CD4-positive, alpha-beta T cell treated with Interleukin-17A for 1 hour (primary cell): ENCODE measurements around the gene GRAMD4.
"Not testable (repeated sequence)": the region's sequence is repeated elsewhere in the genome, so short reads cannot be mapped to it uniquely, and the experiment has no call there.

Experiments used
- DNase-seq: peaks from one replicate; pipeline ENCODE4 v3.0.0-alpha.2; 2020

Gene GRAMD4

DNA sequence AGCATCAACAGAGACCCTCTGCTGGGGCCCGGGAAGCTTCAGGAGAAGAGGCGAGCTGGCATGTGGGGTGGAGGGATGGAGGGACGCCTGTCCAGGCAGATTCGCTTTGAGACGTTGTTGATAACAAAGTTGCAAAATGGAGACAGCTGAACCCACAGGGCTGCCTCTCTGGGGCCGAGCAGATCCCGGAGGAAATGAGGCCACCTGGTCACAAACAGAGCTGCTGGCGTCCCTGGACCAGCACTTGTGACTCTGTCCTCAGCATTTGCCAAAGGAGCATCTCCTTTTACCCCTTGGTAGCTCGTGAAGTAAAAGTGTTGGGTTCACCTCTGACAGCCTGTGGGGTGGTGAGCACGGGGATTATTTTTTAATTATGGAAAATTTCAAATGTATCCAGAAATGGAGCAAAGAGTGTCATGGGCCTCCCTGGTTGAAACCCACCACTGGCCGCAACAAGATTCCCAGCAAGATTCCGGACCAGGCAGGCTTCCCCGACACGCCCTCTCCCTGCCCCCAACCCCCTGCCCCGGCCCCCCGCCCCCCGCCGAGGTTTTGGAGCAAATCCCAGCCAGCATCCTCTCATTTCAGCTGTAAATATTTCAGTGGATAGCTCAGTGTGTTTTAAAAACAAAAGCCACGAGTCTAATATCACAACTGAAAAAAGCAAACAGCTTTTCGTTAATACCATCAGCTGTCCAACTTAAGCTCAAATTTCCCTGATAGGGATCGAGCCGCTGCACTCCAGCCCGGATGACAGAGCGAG, 20.3 kb downstream of the GRAMD4 start:
- no peak for DNase-seq

DNA sequence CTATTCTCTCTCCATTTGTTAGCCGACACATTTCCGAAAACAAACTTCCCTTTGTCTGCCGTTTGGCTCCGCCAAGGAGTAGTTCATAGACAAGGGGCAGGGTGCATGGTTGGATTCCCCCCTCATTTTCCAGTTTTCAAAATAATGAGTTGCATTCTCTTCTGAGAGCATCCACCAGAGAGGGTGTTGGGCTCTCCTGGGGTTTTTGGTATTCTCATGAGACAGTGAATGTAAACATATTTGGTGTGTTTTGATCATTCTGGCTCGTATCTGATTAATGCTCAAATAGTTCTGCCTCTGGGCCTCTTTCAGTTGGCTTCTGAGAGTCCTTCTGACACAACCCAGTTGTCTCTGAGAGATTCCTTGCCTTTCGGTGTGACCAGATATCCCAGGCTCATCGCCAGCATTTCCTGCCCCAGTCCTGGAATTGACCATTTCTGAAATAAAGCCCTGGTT, 21.7 kb downstream of the GRAMD4 start:
- no peak for DNase-seq

DNA sequence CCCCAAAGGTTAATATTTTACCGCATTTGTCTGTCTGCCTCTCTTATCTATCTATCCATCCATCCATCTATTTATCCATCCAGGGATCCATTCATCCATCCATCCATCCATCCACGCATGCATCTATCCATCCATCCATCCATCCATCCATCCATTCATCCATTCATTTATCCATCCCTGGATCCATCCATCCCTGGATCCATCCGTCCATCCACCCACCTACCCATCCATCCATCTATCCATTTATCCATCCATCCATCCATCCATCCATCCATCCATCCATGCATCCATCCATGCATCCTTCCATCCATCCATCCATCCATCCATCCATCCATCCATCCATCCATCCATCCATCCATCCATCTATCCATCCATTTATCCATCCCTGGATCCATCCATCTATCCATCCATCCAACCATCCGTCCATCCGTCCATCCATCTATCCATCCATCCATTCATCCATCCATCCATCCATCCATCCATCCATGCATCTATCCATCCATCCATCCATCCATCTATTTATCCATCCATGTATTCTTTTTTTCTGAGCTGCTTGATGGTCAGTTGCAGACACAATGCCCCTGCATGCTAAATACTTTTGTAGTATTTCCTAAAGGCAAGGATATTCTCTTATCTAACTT, 22.8 kb downstream of the GRAMD4 start:
- DNase-seq, result not testable (repeated sequence)

DNA sequence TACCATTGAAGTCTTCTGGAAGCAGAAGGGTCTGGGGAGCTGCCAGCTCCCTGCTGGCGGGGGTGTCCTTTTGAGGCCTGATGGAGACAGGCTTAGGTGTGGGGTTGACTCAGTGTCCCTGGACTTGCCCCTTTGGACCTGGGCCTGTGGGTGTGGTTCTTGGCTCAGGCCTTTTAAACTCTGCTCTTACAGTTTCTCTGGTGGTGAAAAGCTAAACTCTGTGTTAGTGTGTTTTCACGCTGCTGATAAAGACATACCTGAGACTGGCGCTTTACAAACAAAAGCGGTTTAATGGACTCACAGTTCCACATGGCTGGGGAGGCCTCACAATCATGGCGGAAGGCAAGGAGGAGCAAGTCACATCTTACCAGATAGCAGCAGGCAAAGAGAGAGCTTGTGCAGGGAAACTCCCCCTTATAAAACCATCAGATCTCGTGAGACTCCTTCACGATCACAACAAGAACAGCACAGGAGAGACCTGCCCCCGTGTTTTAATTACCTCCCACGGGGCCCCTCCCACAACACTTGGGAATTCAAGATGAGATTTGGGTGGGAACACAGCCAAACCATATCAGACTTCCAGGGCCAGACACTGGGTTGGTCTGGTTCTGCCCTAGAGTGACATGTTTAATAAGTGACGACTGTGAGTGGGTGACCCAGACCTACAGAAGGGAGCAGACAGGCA, 26.5 kb downstream of the GRAMD4 start:
- no peak for DNase-seq

DNA sequence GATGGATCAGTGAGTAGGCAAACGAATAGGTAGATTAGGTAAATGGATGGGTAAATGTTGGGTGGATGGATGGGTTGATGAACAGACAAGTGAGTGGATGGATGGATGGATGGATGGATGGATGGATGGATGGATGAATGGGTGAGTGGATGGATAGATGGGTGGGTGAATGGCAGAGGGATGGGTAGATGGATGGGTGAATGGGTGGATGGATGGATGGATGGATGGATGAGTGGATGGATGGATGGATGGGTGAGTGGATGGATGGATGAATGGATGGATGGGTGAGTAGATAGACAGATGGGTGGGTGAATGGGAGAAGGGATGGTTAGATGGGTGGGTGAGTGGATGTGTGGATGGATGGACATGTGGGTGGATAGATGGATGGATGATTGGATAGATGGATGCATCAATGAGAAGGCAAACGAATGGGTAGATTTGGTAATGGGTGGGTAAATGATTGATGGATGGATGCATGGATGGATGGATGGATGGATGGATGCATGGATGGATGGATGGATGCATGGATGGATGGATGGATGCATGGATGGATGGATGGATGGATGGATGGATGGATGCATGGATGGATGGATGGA, 28.1 kb downstream of the GRAMD4 start:
- DNase-seq, result not testable (repeated sequence)

DNA sequence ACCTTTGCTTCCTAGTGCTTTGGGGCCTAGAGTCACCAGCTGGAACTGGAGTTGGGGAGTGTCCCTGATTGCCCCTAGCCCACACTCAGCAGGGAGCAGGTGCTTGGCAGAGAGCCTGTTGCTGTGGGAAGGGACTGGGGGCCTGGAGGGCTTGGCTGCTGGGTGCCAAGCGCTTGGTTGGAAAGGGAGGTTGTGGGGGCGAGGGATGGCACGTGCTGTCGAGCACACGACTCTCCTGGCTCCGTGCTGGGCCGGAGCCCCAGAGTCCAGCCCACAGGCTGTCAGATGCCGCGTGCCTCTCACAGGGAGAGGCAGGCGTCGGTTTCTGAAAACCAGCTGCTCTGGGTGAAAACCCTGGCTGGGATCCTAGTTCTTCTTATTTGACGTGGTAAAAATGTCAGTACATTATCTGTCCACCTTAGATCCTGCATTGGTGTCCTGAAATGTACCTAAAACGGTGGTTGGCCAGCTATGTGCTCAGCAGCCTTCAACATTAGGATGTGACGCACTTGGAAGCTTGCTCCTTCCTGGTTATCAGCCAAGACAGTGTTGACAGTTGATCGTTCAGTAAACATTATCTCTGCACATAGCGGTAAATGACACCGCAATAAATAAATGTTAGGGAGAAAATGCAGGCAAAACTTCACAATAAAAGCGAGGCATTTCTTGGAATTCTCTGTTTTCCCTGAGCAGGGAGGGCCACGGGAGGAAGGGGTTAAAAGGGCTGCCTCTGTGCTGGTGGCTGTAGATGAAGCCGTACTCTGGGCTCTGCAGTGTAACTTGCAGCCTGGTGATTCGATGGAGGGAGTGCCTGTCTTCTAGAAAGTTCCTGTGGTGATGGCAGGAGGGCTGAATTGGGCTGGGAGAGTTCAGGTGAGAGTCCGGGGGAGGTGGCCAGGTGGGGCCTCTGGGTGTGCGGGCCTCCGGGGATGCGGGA, 29.2 kb downstream of the GRAMD4 start:
- DNase-seq, result no peak

DNA sequence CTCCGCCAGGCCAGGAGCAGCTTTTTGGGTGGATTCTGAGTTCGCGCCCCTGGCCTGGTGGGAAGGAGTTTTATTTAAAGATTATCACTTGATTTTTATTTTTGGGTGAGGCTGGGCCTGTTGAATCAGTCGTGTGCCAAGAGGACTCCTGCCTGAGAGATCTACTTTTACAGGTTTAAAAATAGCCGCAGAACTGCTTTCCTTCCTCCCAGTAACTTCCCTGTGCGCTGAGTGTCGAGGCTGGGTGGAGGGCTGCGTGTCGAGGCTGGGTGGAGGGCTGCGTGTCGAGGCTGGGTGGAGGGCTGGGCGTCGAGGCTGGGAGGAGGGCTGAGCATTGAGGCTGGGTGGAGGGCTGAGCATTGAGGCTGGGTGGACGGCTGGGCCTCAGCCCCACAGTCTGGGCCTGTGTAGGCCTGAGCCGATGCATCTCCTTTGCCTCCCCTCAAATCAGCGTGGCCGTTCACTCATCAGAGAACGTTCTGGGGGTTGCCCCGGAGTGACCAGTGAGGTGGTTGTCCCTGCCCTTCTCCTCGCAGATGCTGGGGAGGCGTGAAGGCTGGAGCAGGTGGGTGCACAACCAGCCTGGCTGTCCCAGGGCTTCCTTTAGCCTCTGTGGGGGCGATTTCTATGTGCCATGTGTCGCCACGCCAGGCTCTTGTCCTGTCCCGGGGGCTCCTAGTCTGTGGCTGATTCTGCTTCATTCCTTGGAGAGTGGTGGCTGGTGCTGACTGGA, 30.1 kb downstream of the GRAMD4 start:
- no peak for DNase-seq

DNA sequence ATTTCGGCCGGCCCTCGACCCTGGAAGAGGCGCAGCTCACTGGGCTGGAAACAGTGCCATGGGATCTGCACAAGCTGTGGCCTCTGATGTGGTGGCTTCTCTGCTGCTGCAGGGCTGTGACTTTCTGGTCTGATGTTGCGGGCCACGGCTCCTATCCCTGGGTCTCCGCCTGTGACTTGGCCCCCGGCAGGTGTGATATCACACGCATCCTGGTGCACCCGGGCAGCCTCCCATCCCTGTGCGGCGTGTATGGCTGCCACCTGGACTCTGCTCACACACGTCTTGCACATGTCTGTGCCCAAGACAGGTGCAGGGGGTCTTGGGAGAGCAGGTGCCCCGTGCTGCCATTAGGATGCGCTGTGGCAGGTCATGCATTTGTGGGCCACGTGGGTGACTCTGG, 31.1 kb downstream of the GRAMD4 start:
- no peak for DNase-seq

DNA sequence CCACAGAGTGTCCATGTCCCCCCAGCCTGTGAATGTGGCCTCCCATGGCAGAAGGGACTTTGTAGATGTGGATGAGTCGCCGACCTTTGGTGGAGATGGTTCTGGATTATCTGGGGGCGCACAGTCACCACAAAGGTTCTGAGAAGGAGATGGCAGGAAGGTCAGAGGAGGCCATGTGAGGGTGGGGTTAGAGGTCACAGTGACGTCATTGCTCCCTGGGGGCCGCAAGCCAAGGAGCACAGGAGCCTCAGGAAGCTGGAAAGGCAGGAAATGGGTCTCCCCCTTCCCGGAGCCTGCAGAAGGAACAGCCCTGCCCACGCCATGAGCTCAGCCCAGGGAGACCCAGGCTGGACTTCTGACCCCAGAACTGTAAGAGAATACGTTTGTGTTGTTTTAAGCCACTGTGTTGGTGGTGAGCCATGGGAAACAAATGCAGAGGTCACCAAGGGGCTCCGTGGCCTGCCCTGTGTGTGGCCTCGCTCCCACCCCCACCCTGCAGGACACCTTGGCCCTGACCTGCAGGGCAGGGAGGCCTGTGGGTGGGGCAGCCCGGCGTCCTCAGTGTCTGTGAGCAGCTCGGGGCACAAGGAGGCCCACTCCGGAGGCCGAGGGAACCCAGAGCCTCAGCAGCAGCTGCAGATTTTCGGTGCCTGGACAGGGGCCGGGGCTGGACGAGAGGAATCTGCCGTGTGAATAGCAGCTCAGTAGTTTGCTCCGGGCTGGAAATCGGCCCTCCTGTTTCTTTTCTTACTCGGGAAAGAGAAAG, 32.1 kb downstream of the GRAMD4 start:
- DNase-seq, result no peak

DNA sequence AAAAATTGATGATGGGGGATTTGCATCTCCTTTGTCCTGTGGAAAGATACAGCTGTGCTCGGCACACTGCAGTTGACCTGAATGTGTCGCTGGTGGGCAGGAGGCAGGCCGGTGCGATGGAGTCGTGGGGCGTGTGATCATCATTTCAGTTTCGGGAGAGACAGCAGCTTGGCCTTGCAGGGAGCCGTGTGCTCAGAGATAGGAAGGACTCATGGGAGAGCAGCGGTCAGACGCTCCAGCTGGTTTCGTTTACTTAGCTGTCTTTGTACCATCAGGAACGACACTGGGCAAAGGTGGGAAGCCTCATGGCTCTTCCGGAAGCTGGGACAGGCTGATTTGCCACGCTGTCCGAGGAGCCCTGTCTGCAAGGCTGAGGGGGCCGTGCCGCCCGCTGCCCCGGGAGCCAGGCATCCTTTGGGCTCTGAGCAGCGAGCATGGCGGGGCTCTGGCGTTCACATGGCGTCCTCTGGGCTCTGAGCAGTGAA, 32.7 kb downstream of the GRAMD4 start:
- no peak for DNase-seq

DNA sequence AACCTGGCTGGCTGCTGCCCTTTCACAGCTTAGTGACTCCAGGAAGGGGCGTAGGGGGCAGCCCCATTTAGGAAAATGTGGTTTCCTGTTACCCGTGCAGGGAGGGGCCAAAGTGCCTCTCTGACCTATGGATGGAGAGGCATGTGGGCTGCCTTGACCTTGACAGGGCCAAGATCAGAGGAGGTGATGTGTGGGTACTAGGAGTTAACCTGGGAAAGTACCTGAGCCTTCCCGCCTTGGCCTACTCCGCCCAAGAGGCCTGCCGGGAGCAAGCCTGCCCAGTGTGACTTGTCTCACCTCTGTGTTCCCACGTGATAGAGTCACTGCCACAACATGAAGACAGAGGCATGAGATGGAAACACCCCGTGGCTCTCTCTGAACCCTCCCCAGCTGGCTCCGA, 33.4 kb downstream of the GRAMD4 start:
- DNase-seq, result no peak

DNA sequence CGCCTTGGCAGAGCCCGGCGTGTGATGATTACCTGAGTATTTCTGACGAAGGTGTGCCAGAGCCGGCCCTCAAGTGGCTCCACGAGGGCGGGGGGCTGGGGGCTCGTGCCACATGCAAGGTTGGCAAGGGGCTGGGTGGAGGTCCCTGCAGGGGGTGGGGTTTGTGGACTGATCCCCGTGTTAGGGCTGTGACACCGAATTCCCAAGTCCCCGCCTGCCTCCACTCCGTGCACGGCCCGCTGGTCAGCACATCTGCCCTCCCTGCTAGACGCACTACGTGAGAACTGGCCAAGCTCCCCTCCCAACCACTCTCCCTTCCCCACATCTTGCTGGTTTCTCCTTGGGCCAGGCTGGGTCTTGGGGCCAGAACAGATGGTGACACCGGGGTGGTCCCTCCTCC, 34.2 kb downstream of the GRAMD4 start:
- no peak for DNase-seq

DNA sequence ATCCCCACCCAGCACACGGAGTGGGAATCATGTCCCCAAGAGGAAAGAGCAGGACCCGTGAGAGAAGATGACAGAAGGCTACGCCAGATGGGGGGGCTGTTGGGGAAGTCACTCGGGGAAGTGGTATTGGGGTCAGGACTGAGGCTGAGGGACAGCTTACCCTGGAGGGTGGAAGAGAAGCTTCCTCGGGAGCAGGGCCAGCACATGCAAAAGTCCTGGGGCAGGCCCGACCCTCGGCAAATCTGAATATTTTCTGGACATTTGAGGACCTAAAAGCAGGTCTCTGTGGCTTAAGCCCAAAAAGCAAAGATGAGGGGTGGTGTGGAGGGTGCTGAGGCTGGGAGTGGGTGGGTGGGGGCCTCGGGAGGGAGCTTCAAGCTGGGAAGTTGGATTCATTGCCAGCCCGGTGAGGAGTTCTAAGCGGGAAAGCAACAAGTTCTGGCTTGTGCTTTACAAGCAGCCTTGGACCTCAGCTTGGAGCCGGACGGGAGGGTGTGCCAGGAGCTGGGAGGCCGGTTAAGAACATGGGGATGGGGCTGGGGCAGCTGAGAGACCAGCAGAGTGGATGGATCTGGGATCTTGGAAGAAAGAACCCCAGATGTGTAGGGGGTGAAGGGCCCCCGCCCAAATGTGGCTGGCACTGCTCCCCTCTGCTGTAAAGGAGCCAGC, 34.9 kb downstream of the GRAMD4 start:
- no peak for DNase-seq

DNA sequence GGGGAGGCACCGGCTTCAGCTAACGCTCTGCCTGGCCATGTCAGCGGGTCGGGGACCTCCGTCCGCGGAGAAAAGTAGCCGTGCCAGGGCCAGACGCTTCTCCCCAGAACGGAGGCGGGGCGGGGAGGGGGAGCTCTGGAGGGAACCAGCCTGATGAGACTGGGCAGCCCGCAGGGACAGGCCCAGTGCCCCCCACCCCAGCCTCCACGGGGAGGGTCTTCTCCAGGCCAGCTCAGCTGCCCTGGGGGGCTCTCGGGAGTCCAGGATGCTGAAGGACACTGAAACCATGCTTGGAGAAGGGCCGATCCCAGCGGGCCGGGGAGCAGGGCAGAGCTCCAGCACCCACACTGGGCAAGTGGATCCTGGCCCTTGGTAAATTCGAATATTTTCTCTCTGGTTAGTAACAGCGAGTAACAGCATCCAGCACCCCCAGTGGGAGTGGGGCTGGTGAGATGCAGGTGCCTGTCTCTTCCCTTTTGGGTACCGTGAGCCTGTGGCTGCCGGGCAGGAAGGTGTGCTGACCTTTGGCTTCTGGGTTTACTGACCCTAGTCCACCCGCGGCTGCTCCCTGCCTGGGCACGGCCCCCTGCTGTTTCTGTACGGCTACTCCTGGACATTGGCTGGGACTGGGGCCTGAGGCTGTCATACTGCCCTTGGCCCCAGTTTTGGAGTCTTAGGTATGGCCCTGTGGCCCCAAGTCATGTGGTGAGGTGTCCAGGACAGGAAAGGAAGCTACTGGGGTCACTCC, 35.8 kb downstream of the GRAMD4 start:
- DNase-seq, result no peak

DNA sequence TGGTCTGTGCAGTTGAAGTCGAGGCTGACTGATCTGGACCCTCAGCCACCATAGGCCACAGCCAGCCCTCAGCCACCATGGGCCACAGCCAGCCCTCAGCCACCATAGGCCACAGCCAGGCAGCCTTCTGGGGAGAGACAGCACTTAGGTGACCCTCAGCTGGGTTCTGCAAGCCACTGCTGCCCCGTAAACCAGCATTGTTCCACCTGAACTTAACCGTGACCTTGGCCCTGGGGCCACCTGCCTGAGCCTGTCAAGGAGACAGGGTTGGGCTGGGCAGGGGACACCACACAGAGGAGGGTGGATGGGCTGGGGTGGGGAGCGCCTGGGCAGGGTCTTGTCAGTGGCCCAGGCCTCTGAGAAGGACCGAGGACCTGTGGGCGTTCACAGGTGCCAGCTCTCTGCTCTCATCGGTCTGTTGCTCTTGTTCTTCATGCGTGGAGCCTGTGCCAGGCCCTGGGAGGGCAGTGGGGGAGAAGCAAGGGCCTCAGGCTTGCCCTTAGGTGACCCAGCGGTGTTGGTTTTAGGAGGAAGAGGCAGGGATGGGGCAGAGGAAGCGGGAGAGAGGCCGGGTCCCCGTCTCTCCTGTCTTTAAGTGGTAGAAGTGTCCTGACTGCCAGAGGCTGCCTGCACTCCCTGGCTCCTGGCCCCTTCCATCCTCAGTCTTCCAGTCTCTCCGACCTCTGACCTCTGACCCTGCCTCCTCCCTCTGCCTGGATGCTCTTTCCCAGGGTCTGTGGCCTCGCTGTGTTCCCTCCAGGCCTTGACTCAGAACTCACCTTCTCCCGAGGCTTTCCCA, 36.9 kb downstream of the GRAMD4 start:
- DNase-seq, result no peak

DNA sequence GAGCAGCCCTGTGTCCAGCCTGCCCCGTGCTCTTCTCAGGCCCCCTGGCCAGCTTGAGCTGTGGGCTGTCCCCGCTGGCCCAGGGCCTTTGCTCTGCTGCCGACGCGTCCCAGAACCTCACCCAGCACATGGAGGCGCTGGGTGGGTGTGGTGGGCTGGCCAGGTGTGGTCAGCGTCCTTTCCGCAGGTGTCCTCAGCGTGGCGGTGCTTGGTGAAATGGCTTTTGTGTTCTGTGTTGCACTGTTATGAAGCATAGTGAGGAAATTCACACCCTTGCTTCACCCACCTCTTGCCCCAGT, 37.4 kb downstream of the GRAMD4 start:
- no peak for DNase-seq

DNA sequence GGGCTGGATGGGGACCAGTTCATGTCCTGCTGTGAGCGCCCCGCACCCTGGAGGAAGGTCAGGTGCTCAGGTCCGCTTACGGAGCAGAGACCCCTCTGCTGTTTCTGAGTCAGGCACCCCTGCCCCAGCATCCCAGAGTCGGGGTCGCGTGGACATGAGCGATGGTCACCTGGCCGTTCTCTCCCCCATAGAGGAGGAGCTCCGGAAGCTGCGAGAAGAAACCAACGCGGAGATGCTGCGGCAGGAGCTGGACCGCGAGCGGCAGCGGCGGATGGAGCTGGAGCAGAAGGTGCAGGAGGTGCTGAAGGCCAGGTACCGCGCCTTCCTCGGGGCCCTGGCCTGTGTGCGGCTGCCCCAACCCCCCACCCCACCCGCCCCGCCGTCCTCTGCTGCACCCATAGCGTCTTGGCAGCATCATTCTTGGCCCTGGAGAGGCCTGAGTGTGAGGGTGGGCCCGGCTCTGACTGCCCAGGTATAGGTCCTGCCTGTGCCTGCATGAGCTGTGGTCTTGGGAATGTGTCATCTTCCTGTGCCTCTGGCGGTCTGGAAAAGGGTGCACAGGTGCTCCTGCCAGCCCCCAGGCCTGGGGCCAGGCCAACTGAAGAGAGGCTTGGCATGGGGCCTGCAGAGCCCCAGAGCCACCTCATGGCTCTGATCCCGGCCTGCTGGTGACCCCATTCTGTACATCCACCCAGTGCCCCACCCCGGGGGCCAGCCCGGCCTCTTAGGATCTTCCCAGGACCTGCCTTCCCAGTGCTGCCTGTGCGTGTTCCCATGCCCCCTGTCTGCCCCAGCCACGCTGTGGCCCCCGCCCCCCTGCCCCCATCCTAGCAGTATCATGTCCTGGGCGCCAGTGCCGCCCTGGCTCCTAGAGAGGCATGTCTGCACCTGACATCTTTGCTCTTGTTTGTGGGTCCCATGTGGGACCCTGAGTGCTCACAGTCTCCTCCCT, 38.1 kb downstream of the GRAMD4 start:
- DNase-seq, result no peak
